Measurements from ENCODE around the gene IL6ST.
"Not testable (repeated sequence)": the region's sequence is repeated elsewhere in the genome, so short reads cannot be mapped to it uniquely, and the experiment has no call there.

The IL6ST gene

DNA sequence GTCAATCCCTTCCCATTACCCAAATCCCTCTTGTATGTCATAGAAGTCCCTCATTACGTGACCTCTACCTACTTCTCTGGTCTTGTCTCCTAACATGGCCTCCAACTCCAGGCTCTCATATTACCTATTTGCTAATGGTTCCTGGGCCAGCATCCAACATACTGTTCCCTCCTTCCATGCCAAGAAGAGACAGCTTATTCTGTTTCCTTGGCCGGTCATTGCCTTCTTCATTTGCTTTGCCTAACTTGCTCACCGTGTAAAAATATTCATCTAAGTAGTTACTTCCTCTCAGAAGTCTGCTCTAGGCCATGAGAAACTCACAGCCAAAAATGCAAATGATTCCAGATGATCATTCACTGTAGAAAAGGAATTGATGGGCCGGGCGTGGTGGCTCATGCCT lies 8.9 kb upstream of the IL6ST start:
- no peak for DNase-seq

DNA sequence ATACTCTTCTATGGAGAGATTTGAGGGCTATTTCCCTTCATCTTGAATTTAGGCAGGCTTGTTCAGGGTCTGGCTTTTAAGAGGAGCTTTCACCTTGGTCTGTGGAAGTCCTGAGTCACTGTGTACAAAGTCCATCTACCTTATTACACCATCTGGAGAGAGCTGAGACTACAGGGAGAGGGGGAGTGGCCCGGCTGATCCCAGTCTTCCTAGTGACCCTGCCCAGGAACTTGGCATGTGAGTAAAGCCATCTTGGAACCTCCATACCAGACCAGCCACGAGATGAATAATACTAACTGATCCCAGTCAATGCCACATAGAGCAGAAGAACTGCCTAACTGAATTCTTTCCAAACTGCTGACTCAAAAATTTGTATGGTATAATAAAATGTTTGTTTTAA lies 8.4 kb upstream of the IL6ST start:
- DNase-seq = no peak

DNA sequence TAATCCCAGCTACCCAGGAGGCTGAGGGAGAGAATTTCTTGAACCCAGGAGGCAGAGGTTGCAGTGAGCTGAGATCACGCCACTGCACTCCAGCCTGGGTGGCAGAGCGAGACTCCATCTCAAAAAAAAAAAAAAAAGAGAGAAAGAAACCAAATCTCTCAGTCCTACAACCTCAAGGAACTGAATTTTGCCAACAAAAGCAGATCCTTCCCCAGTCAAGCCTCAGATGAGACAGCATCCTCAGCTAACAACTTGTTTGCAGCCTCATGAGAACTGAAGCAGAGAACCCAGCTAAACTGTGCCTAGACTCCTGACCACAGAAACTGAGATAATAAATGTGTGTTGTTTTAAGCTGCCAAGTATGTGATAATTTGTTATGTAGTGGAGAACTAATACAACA lies 7.5 kb upstream of the IL6ST start:
- DNase-seq = no peak

DNA sequence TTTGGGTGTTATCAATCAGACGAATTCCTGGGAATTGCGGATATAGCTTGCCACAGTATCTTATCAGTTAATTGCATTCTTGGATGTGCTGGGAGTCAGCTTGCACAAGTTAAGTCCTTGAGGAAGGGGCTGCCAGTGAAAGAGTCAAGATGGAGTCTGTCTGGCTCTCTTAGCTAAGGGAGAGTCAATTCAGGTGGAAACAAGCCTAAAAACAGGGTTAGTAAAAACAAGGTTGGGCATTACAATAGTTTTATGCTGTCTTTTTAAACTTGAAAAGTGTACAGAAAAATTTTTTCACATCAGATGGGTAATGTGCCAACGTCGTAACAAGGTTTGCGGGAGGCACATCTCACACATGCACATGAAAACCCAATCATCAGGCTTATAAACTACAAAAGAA lies 5.5 kb upstream of the IL6ST start:
- not testable (repeated sequence) for DNase-seq

DNA sequence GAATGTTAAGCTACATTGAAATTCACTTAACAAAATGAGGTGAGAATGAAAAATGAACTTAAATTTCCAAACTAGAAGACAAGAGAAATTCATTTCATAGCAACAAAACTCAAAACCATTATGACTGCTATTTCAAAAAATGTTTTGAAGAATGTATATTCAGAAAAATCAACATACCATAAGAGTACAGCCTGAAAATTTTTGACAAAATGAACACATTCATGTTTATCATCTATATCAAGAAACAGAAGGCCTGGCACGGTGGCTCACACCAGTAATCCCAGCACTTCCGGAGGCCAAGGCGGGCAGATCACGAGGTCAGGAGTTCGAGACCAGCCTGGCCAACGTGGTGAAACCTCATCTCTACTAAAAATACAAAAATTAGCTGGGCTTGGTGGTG lies 4.2 kb upstream of the IL6ST start:
- no peak for DNase-seq

DNA sequence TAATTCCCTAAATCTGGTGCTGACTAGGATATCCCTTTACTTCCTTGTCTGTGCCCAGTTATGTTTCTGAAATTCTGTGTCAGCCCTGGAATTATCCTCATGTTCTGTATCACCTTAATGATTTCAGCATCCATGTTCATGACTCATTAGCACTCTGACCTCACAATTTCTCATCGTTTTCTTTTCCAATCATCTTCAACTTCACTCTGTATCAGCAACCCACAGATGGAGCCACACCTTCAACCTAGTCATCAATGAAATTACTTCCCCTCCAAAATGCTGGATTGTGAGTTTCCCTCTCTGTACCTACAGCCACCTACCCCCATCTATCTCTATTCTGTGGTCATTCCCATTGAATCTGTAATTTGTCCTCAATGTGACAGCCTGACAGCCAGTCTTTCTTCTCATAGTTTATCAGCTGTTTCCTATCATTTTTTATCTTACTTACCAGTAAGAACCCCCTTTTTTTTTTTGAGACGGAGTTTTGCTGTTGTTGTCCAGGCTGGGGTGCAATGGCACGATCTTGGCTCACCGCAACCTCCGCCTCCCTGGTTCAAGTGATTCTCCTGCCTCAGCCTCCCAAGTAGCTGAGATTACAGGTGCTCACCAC lies 3.1 kb upstream of the IL6ST start:
- peak in 1 of 5 donors; percentile 35 for DNase-seq

DNA sequence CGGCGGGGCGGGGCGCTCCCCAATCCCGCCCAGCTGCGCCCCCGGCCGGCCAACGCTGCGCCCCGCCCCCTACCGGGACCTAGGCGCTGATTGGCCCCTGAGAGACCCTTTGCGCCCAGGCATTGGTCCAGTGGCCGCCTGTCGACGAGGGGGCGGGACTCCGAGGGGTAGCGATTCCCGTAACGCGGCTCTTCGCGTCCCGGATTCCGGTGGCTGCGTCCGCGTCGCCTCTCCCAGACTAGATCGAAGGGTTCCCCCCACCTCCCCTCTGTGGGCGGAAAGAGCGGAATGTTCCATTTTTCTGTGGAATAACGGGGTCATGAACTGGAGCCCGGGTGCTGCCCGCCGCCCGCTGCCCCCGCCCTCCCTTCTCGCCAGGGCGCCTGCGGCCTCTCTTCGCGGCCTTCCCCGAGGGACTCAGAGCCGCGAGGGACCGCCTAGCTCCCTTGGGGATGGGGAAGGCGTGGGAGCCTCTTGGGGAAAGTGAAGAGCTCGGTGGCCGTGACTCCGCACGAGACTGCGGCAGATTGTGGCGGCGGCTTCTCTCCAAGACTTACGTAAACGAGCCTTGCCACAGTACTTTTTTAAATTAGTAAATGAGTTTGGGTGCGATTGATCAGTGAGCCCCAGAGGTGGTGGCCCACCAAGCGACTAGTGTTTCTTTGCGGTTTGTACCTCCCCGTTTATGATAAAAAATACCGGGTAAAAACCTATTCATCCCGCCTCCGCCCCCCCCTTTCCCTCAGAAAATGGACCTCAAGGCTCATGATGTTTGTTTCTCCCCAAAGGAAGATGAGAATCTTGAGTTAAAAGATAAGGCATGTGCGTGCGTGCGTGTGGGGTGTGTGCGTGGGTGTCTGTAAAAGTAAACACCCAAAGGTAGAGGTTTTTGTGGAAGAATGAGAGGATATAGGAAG lies 493 bp upstream of the IL6ST start:
- DNase-seq = peak; percentile 92 to 97 (median 94)

DNA sequence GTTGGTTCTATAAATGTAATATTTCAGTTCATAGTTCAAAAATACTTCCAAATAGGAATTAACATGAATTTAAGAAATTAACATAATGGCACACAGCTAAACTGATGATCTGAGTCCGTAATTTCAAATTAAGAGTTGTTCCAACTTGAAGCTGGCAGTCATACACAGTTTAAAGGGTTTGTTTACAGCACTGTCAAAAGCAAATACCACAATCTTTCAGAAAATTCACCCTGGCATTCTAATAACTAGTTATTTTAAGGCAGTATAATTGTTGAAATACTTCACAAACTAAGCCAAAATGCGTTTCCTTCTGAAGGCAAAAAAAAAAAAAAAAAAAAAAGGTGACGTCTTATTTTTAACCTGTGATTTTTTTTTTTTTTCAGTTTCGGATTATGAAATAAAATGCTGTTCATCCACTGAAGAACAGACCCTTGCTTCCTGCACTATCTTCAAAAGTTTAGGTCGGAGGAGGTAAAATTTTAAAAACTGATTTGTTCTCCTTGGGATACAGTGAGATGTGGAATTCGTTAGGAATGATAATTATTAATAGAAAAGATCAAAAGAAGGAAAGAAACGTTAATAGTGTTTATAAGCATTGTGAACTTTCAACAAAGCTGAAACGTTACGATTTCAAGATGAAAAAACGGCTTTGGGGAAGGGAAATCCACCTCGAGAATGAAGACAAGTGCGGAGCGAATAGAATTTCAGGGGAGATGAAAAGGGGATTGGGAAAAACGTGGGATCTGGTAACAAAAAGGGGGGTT lies 850 bp downstream of the IL6ST start:
- DNase-seq = peak in 1 of 5 donors; percentile 59

DNA sequence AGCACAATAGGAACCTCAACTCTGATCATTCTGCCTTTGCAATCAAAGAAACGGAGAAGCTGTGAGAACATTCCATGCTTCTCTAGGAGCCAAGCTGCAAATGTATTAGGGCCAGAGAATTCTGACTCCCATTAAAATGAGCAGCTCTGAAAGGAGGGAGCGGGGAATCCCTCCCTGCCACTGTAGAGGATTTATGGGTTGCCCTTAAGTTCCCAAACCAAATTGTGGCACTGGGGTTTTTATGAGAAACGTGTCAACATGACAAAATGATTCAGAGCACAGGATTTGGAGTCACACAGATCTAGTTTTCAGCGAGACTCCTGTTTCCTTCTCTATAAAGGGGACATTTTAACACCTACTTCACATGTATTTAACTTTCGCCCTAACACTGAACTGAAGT lies 1.8 kb downstream of the IL6ST start:
- no peak for DNase-seq

DNA sequence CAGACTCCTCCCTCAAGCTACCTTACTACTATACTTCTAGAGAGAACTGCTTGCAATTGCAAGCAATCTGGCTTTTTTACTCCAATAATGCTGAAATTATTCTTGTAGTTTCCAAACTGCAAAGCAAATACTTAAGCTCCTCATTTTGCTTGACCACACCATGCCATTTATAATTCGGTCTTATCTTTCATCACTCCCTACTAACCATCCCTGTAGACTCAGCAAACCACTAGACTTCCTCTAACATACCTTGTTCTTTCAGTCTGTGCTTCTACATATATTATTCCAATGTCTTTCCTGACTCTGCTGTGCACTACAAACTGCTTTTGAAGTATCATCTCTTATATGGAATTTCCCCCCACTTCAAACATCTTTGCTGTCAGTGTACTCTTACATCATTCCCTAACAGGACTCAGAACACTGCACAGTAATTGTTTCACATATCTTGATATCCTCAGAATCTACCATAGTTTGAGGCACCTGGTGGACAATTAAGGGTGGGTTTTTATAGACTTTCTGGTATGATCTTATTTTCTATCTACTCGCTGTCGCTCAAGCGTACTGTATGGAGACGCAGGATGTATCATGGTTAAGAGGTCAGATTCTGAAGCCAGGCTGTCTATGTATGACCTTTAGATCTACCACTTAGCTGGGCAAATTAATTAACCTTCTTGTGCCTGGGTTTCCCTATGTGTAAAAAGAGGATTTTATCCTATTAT lies 2.8 kb downstream of the IL6ST start:
- no peak for DNase-seq

DNA sequence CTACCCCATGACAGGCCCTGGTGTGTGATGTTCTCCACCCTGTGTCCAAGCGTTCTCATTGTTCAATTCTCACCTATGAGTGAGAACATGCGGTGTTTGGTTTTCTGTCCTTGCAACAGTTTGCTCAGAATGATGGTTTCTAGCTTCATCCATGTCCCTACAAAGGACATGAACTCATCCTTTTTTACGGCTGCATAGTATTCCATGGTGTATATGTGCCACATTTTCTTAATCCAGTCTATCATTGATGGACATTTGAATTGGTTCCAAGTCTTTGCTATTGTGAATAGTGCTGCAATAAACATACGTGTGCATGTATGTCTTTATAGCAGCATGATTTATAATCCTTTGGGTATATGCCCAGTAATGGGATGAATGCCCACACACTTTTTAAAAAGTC lies 3.9 kb downstream of the IL6ST start:
- not testable (repeated sequence) for DNase-seq

DNA sequence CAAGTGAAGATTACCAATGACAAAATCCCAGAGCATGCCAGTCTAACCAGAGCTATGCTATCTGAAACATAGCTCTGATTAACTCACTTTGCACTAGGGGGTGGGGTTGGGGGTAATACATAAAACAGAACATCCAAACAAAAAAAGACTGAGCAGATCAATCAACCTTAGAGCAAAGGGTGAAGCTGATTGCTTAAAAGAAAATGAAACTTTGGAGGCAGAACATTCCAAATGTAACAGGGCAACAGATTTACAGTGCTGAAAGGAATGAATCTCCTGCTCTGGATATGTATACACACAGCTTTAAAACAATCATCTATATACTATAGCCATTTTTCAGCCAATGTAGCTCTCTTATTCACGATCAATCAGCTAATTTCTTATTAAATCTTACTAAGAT lies 4.9 kb downstream of the IL6ST start:
- no peak for DNase-seq

DNA sequence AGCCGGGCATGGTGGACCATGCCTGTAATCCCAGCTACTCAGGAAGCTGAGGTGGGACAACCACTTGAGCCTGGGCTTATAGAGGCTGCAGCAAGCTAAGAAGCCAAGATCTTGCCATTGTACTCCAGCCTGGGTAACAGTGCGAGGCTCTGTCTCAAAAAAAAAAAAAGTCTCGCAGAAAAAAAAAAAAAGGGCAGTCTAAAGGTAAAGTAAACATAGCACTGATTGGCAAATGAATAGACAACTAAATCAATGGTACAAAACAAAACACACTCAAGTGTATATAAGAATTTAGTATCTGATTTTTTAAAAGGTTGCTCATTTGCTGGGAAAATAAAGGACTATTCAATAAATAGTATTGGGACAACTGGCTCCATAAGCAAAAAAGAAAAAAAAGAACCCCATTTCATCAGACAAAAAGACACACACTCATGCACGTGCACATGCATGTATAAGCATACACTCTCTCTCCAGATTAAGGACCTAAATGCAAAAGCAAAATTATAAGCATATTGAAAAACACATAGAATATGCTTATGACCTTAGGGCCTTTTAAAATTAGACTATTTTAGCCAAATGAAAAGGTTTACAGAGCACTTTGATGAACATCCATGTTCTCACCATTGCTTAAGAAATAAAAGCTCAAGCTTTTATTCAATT lies 5.7 kb downstream of the IL6ST start:
- DNase-seq = no peak

DNA sequence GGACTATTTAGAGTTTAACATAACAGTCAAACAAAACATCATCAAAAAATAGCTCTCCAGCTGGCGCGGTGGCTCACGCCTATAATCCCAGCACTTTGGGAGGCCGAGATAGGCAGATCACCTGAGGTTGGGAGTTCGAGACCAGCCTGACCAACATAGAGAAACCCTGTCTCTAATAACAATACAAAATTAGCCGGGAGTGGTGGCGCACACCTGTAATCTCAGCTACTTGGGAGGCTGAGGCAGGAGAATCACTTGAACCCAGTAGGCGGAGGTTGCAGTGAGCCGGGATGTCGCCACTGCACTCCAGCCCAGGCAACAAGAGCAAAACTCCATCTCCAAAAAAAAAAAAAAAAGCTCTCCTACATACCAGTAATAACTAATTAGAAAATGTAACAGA lies 6.3 kb downstream of the IL6ST start:
- DNase-seq = not testable (repeated sequence)

DNA sequence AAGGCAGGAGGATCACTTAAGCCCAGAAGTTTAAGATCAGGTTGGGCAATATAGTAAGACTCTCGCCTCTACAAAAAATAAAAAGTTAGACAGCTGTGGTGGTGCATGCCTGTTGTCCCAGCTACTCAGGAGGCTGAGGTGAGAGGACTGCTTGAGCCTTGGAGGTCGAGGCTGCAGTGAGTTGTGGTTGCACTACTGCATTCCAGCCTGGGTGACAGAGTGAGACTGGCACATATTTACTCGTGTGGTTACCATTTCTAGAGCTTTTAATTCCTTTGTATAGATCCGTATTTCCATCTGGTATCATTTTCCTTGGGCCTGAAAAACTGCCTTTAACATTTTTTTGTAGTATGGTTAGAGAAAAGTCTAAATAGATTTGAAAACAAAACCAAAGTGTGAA lies 7.8 kb downstream of the IL6ST start:
- no peak for DNase-seq

DNA sequence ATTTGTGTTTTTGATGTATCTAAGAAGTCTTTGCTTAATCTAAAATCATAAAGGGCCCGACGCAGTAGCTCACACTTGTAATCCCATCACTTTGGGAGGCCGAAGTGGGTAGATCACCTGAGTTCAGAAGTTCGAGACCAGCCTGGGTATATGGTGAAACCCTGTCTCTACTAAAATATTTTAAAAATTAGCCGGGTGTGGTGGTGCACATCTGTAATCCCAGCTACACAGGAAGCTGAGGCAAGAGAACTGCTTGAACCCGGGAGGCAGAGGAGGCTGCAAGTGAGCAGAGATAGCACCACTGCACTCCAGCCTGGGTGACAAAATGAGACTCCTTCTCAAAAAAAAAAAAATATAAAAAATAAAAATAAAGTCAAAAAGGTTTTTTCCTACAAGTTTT lies 9.6 kb downstream of the IL6ST start:
- DNase-seq = peak in 1 of 5 donors; percentile 42

DNA sequence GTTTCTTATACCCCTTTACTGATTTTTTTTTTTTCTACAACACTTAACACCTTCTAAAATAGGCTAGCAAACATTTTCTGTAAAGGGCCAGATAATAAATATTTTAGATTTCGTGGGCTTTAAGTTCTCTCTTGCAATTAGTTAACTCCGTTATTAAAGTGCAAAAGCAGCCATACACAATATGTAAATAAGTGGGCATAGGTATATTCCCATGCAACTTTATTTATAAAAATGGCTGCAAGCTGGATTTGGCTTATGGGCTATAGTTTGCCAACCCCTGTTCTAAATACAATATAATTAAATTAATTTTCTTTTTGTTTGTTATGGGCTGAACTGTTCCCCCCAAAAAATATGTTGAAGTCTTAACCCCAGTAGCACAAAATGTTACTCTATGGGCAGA lies 10.8 kb downstream of the IL6ST start:
- DNase-seq = no peak

DNA sequence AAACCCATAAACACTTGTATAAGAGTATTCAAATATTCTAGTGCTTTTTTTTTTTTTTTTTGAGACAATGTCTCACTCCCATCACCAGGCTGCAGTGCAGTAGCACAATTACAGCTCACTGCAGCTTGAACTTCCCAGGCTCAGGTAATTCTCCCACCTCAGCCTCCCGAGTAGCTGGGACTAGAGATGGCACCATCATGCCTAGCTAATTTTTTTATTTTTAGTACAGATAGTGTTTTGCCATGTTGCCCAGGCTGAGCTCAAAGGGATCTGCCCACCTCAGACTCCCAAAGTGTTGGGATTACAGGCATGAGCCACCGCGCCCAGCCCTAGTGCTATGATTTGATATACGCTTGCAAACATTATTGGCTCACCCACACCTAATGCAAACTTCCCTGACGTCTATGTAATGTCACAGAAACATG lies 11.8 kb downstream of the IL6ST start:
- peak in 1 of 5 donors; percentile 29 for DNase-seq

DNA sequence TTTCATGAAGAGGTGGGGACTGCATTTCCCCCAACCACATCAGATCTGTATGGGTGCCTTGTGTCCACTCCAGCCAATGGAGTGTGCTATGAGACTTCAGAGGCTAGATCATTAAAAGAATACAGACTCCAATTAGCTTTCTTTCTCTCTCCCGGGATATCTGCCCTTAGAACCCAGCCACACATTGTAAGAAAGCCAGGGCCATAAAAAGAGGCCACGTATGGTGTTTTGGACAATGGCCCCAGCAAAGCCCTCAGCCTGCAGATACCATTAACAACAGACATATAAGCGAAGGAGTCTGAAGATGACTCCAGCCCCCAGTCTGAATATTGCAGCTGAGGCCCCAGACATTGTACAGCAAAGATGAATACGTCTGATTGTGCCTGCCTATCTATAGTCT lies 21.5 kb downstream of the IL6ST start:
- DNase-seq = no peak

DNA sequence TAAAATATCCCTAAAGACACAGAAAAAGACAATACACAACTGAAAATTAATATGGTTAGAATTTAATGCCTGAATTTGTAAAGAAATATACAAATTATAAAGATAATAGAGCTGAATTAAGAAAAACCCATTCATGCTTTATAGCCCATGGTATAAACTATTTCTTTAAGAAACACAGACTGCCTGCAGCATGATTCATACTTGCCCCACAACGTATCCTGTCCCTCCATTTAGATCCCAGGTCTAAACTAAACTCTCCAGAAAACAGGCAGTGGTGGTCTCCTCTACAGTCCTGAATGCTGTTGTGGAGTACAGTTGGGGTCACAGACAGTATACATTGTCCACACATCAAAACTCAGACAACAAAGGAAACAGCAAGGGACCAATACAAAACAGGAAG lies 24.8 kb downstream of the IL6ST start:
- DNase-seq = no peak

DNA sequence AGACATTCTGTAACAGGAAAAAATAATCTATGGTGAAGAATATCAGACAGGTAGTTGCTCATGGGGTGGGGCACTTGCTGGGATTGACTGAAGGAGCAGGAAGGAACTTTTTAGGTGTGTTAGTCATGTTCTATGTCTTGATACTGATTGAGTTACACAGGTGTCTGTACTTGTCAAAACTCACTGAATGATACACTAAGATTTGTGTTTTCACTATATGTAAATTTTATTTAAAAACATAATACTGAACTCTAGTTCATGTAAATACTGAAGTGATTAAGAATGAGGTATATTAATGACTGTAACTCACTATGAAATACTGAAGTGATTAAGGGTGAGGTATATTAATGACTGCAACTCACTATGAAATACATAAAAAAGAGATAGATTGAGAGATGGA lies 28.5 kb downstream of the IL6ST start:
- no peak for DNase-seq

DNA sequence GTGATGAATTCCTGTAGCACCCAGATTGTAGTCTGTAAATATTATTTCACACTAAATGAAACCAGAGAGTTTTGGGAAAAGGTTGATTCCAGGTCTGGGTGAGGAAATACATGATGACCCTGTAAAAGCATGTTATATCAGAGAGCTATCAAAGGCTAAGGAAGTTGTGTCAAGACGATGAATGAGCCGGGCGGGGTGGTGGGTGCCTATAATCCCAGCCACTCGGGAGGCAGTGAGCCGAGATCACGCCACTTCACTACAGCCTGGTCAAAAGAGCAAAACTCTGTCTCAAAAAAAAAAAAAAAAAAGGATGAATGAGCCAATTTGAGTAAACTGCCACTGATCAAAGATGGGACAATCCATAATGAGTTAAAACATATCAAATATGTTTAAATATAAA lies 29.2 kb downstream of the IL6ST start:
- no peak for DNase-seq

Data from T-helper 1 cell (primary cell).